GM23338 (cell line): ENCODE measurements around the gene SLC35F1.

Experiments
- EZH2 ChIP-seq: fragments of 200-600 bp; sonication (generic); IDR thresholded peaks from one replicate; pipeline ENCODE4 v1.8.0; 2017; ENCODE audit warnings: antibody characterized with exemption, mild to moderate bottlenecking, low read depth; ENCODE audit not compliant: unreplicated experiment
- TF ChIP-seq, protein P1 (sequence below), 2 experiments: fragments of 200-600 bp in 1 of 2; sonication (generic) in 1 of 2; conservative IDR thresholded peaks; 2 replicates each; pipeline versions ENCODE4 v1.5.1 to v1.6.1; 2016 to 2017; ENCODE audit warnings: antibody characterized with exemption in 2 of 2, low read depth in 2 of 2, mild to moderate bottlenecking in 2 of 2, moderate library complexity in 1 of 2

DNA sequence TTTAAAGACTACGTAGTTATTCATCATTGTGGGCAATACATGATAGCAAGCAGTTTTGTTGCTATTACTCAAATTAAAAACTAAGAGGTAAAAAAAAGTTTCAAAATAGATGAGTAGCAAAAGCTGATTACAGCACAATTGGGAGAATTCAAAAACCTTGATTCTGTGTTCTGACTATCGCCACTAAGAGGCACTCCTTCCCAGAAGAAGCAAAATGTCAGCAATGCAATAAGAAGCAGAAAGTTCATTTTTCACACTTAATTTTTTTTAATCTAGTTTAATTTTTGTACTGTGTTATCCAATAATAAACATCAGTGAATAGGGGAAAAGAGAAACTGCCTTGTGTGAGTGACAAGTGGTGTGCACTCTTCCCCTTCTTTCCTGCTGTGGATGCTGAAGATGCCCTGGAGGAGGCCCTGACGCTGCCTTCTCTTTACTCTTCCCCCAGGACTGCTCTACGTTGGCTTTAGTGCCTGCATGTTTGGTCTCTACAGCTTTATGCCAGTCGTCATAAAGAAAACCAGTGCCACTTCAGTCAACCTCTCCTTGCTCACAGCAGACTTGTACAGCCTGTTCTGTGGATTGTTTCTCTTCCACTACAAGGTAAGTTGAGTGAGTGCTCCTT lies 377.8 kb downstream of the SLC35F1 start:
- no peak for TF ChIP-seq EZH2
- TF ChIP-seq, protein P1, sequence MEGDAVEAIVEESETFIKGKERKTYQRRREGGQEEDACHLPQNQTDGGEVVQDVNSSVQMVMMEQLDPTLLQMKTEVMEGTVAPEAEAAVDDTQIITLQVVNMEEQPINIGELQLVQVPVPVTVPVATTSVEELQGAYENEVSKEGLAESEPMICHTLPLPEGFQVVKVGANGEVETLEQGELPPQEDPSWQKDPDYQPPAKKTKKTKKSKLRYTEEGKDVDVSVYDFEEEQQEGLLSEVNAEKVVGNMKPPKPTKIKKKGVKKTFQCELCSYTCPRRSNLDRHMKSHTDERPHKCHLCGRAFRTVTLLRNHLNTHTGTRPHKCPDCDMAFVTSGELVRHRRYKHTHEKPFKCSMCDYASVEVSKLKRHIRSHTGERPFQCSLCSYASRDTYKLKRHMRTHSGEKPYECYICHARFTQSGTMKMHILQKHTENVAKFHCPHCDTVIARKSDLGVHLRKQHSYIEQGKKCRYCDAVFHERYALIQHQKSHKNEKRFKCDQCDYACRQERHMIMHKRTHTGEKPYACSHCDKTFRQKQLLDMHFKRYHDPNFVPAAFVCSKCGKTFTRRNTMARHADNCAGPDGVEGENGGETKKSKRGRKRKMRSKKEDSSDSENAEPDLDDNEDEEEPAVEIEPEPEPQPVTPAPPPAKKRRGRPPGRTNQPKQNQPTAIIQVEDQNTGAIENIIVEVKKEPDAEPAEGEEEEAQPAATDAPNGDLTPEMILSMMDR (conservative IDR thresholded peaks at IDR 0.05; ENCODE audit: low read depth in 2 of 2) = peak; percentile 58 to 68
